GM21717 (cell line): Measurements from ENCODE around the gene AKNA.

Experiments
- ATAC-seq: cut with Tn5 transposase; IDR thresholded peaks from one replicate; pipeline ENCODE4 v1.9.1; 2021; ENCODE audit warnings: mild to moderate bottlenecking, moderate library complexity; ENCODE audit not compliant: unreplicated experiment

AKNA gene

GRCh38 chr9:114310471-114311450, 77.0 kb downstream of the AKNA start:
- no peak for ATAC-seq

GRCh38 chr9:114309096-114309495, 78.7 kb downstream of the AKNA start:
- no peak for ATAC-seq

GRCh38 chr9:114308361-114308950, 79.3 kb downstream of the AKNA start:
- no peak for ATAC-seq

- ATAC-seq, result no peak
These were observed 79.9 kb downstream of the AKNA start for GRCh38 chr9:114307899-114308267.

- ATAC-seq, result no peak
These were observed 83.2 kb downstream of the AKNA start for GRCh38 chr9:114304416-114305188.

- ATAC-seq, result no peak
These were observed 83.8 kb downstream of the AKNA start for GRCh38 chr9:114303977-114304376.

GRCh38 chr9:114303571-114303970, 84.2 kb downstream of the AKNA start:
- no peak for ATAC-seq

- no peak for ATAC-seq
These were observed 85.1 kb downstream of the AKNA start for GRCh38 chr9:114302727-114303126.

- ATAC-seq, result no peak
These were observed 85.8 kb downstream of the AKNA start for GRCh38 chr9:114301798-114302565.

- ATAC-seq, result no peak
These were observed 86.7 kb downstream of the AKNA start for GRCh38 chr9:114300846-114301797.

GRCh38 chr9:114300153-114300845, 87.5 kb downstream of the AKNA start:
- no peak for ATAC-seq

GRCh38 chr9:114299286-114300152, 88.3 kb downstream of the AKNA start:
- no peak for ATAC-seq

- ATAC-seq, result no peak
These were observed 91.4 kb downstream of the AKNA start for GRCh38 chr9:114296338-114296737.

- ATAC-seq, result no peak
These were observed 93.1 kb downstream of the AKNA start for GRCh38 chr9:114294664-114295063.

GRCh38 chr9:114291886-114292590, 95.7 kb downstream of the AKNA start:
- ATAC-seq, result no peak

GRCh38 chr9:114291064-114291474, 96.7 kb downstream of the AKNA start:
- no peak for ATAC-seq

GRCh38 chr9:114290561-114290986, 97.2 kb downstream of the AKNA start:
- ATAC-seq, result no peak
